ENCODE data around the gene ZNF22.

DNA sequence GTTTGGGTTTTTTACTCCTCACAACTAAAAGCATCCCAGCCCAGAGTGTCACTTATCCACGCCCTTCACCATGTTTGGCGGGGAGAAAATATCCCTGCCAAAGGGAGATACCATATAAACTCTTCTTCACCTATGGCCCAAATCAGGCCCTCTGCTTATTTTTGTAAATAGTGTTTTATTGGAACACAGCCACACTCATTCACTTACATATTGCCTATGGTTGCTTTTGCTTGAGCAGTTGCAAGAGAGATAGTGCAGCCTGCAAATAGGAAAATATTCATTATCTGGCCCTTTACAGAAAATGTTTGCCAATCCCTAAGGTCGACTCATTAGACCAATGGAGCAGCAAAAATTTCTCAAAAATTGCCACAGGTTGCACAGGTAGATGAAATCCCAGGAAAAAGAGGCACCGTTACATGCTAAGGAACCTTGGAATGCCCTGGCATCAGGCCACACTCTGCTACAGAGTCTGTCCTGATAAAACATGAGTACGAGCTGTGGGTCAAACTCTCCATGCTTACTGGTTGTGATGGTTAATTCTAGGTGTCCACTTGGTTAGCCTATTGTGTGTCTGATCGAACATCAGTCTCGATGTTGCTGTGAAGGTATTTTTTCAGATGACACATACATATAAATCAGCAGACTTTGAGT, 49.0 kb upstream of the ZNF22 start:
- no peak for TF ChIP-seq CTCF (IDR thresholded peaks at IDR 0.05)
- TF ChIP-seq POLR2A (IDR thresholded peaks at IDR 0.05): no peak
